HCT116 (cell line): ENCODE results near the gene ZNF567. TPM values are rescaled to one million over a fixed set of nuclear protein-coding genes. Genes with fewer than 3 reads are reported as not detected.

Experiments used
- ATAC-seq: fragments of 200-7000 bp; cut with Tn5 transposase; 2 replicates; pipeline ENCODE4 v1.9.1; 2020; ENCODE audit warnings: mild to moderate bottlenecking, moderate library complexity
- BruUV-seq: library from RNA; stranded (reverse); fragments of 400-500 nt; replicated peaks from 2 replicates; lab custom pipeline; 2021; lab: Mats Ljungman, UMichigan
- CTCF ChIA-PET: fragments of 300-600 bp; sonication (Branson Sonifier 250); formaldehyde crosslinking; loops from one replicate; lab custom pipeline; 2021; ENCODE audit warnings: antibody characterized with exemption; lab: Charles Lee
- POLR2A ChIA-PET: fragments of 300-600, 350-600 bp; sonication (Branson Sonifier 250); formaldehyde crosslinking; loops from one replicate; lab custom pipeline; 2021; ENCODE audit warnings: antibody characterized with exemption; lab: Charles Lee
- RAD21 ChIA-PET, 2 experiments: fragments of 300-600 bp; sonication (Branson Sonifier 250); formaldehyde crosslinking; loops; one replicate each; lab custom pipeline; 2023; ENCODE audit warnings: low total read pairs in 2 of 2; ENCODE audit not compliant: uncharacterized antibody in 2 of 2, unreplicated experiment in 2 of 2, low non-redundant PET in 1 of 2; lab: Charles Lee
- DNase-seq: peaks from one replicate; pipeline ENCODE4 v3.0.0-alpha.2; 2010; ENCODE audit warnings: low read depth, low spot score
- H2AFZ ChIP-seq: fragments of 200-600 bp; shearing (Covaris generic), sonication (generic); 2 replicates; pipeline ENCODE4 v1.6.1; 2017; ENCODE audit warnings: low read depth, mixed run types, mixed read lengths, antibody characterized with exemption, low read length; ENCODE audit not compliant: poor library complexity, severe bottlenecking
- H3K27ac ChIP-seq: 2 replicates; pipeline ENCODE4 v1.5.1; 2012; ENCODE audit warnings: low read depth, low read length
- H3K27me3 ChIP-seq: fragments of 200-600 bp; sonication (generic); 2 replicates; pipeline ENCODE4 v1.6.1; 2016; ENCODE audit warnings: mixed run types, low read length, mixed read lengths; ENCODE audit not compliant: insufficient read depth
- H3K36me3 ChIP-seq, 2 experiments: fragments of 200-500 bp in 1 of 2; fragments of 200-600 bp in 1 of 2; sonication (Bioruptor generic) in 1 of 2; sonication (generic) in 1 of 2; 2 replicates each; pipeline versions ENCODE4 v1.5.1 to v1.6.1; 2014 to 2016; ENCODE audit warnings: low read length in 2 of 2, inconsistent platforms in 1 of 2, mixed read lengths in 1 of 2, mixed run types in 1 of 2; ENCODE audit not compliant: insufficient read depth in 2 of 2, control insufficient read depth in 1 of 2
- H3K4me1 ChIP-seq, 2 experiments: fragments of 200-600 bp in 1 of 2; sonication (generic) in 1 of 2; 2 replicates each; pipeline versions ENCODE4 v1.5.1 to v1.6.1; 2012 to 2017; ENCODE audit warnings: low read length in 2 of 2, inconsistent platforms in 1 of 2, mild to moderate bottlenecking in 1 of 2, mixed read lengths in 1 of 2, mixed run types in 1 of 2, moderate library complexity in 1 of 2; ENCODE audit not compliant: insufficient read depth in 2 of 2, control insufficient read depth in 1 of 2
- H3K4me2 ChIP-seq: fragments of 200-600 bp; sonication (generic); 2 replicates; pipeline ENCODE4 v1.6.1; 2017; ENCODE audit warnings: mixed run types, low read length, mixed read lengths
- H3K4me3 ChIP-seq, 2 experiments: fragments of 200-600 bp in 1 of 2; sonication (generic) in 1 of 2; replicated peaks in 1 of 2; 2 replicates each; pipeline ENCODE4 v1.5.1; 2011 to 2016; ENCODE audit warnings: low read length in 2 of 2, control low read depth in 1 of 2, low read depth in 1 of 2, mild to moderate bottlenecking in 1 of 2, mixed read lengths in 1 of 2, mixed run types in 1 of 2
- H3K79me2 ChIP-seq: fragments of 200-600 bp; sonication (generic); 2 replicates; pipeline ENCODE4 v1.6.1; 2017; ENCODE audit warnings: mild to moderate bottlenecking, mixed run types, low read length, moderate library complexity, mixed read lengths; ENCODE audit not compliant: insufficient read depth
- H3K9ac ChIP-seq: fragments of 200-600 bp; sonication (generic); 2 replicates; pipeline ENCODE4 v1.6.1; 2016; ENCODE audit warnings: low read length, mixed read lengths
- H3K9me2 ChIP-seq: fragments of 200-600 bp; sonication (generic), shearing (Covaris generic); 2 replicates; pipeline ENCODE4 v1.6.1; 2017; ENCODE audit warnings: mixed run types, mild to moderate bottlenecking, moderate library complexity; ENCODE audit not compliant: insufficient read depth
- H3K9me3 ChIP-seq, 2 experiments: fragments of 200-500 bp in 1 of 2; fragments of 200-600 bp in 1 of 2; sonication (Bioruptor generic) in 1 of 2; sonication (generic) in 1 of 2; 2 replicates each; pipeline ENCODE4 v1.6.1; 2014 to 2017; ENCODE audit warnings: low read length in 2 of 2, mixed read lengths in 2 of 2, inconsistent platforms in 1 of 2, low read depth in 1 of 2, mild to moderate bottlenecking in 1 of 2, mixed run types in 1 of 2, moderate library complexity in 1 of 2; ENCODE audit not compliant: control insufficient read depth in 1 of 2, insufficient read depth in 1 of 2
- H4K20me1 ChIP-seq: fragments of 200-600 bp; sonication (generic), shearing (Covaris generic); 2 replicates; pipeline ENCODE4 v1.6.1; 2017; ENCODE audit warnings: mixed run types, mild to moderate bottlenecking, moderate library complexity; ENCODE audit not compliant: insufficient read depth
- ATF3 ChIP-seq: IDR thresholded peaks from 2 replicates; pipeline ENCODE4 v1.6.1; 2012
- EGR1 ChIP-seq: IDR thresholded peaks from 2 replicates; pipeline ENCODE4 v1.6.1; 2012; ENCODE audit warnings: low read depth
- ELF1 ChIP-seq: IDR thresholded peaks from 2 replicates; pipeline ENCODE4 v1.6.1; 2012; ENCODE audit warnings: low read depth, borderline replicate concordance
- EZH2 ChIP-seq: fragments of 200-600 bp; sonication (generic); IDR thresholded peaks from 2 replicates; pipeline ENCODE4 v1.6.1; 2017; ENCODE audit warnings: antibody characterized with exemption, mixed run types
- FOSL1 ChIP-seq: IDR thresholded peaks from 2 replicates; pipeline ENCODE4 v1.6.1; 2012; ENCODE audit warnings: low read depth
- POLR2A ChIP-seq: IDR thresholded peaks from 2 replicates; pipeline ENCODE4 v1.7.0; 2011; ENCODE audit warnings: borderline replicate concordance; ENCODE audit not compliant: insufficient read depth, insufficient read length; ENCODE audit errors: extremely low read depth
- RAD21 ChIP-seq: IDR thresholded peaks from 2 replicates; pipeline ENCODE4 v1.6.1; 2012; ENCODE audit warnings: low read depth, mild to moderate bottlenecking
- SIN3A ChIP-seq: IDR thresholded peaks from 2 replicates; pipeline ENCODE4 v1.6.1; 2012; ENCODE audit warnings: low read depth
- SRF ChIP-seq: IDR thresholded peaks from 2 replicates; pipeline ENCODE4 v1.6.1; 2012; ENCODE audit warnings: low read depth
- YY1 ChIP-seq: IDR thresholded peaks from 2 replicates; pipeline ENCODE4 v1.6.1; 2011; ENCODE audit warnings: low read length, low read depth, moderate library complexity, mild to moderate bottlenecking; ENCODE audit not compliant: insufficient replicate concordance; ENCODE audit errors: extremely low read depth
- ZFX ChIP-seq: fragments of 450-650 bp; IDR thresholded peaks from 2 replicates; pipeline ENCODE4 v1.6.1; 2017
- ZNF274 ChIP-seq: fragments of 200-500 bp; sonication (Bioruptor generic); IDR thresholded peaks from 2 replicates; pipeline ENCODE4 v1.6.1; 2014; ENCODE audit warnings: mild to moderate bottlenecking, low read depth, low read length, inconsistent platforms
- intact Hi-C: fragments of 100-400 bp; cut with micrococcal nuclease; formaldehyde crosslinking; loops from 2 replicates; pipeline ENCODE4 v1.10.0; 2022
- total RNA-seq: library from RNA; stranded (reverse); gene quantifications from one replicate; pipeline ENCODE4 v1.2.1, GENCODE V29; 2021; ENCODE audit not compliant: unreplicated experiment
- TF ChIP-seq, protein P1 (sequence below): IDR thresholded peaks from 2 replicates; pipeline ENCODE4 v1.6.1; 2011; ENCODE audit warnings: mild to moderate bottlenecking, low read length, moderate library complexity; ENCODE audit not compliant: insufficient replicate concordance; ENCODE audit errors: extremely low read depth
- TF ChIP-seq, protein P2 (sequence below): IDR thresholded peaks from 2 replicates; pipeline ENCODE4 v1.6.1; 2012

The ZNF567 gene
- total RNA-seq, 1 experiment from 2014 or later = 5.6 TPM

DNA sequence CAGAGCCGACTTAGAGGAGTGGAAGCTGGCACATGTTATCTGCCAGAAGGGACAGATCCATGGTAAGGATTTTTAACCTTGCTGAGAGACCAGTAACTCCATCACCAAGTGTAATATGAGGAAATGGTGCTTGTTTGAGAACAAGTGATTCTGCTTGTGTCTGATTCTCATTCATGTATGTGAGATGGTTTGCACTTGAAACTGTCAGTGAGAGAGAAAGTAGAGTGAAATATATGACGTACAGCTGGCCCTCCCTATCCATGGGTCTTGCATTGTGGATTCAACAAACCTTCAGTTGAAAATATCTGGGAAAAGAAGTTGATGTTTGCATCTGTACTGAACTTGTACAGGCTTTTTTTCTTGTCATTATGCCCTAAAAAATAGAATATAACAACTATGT is 18.8 kb upstream of the ZNF567 start:
- H3K9me3 ChIP-seq = peaks cover 18 to 24% of the 10 kb centered on the region in 2 experiments; a peak in 2 of 4 replicates
- no peaks in the 10 kb centered on the region for H3K9me2 ChIP-seq
- intact Hi-C loops = no loop called here
- ChIA-PET POLR2A (no interaction called here), CTCF (no interaction called here), RAD21 (no interaction called here)
- H3K36me3 ChIP-seq = no peaks in the 10 kb centered on the region
- no peaks in the 10 kb centered on the region for H3K4me1 ChIP-seq
- DNase-seq = no peak
- no peak overlapping the region for H2AFZ ChIP-seq
- H3K27ac ChIP-seq = no peak overlapping the region
- no TSS peak for BruUV-seq
- H3K4me2 ChIP-seq = no peak overlapping the region
- no peaks in the 10 kb centered on the region for H3K79me2 ChIP-seq
- H3K9ac ChIP-seq = no peak overlapping the region
- no peaks in the 10 kb centered on the region for H4K20me1 ChIP-seq
- TF ChIP-seq EGR1 = no peak
- TF ChIP-seq, protein P1, sequence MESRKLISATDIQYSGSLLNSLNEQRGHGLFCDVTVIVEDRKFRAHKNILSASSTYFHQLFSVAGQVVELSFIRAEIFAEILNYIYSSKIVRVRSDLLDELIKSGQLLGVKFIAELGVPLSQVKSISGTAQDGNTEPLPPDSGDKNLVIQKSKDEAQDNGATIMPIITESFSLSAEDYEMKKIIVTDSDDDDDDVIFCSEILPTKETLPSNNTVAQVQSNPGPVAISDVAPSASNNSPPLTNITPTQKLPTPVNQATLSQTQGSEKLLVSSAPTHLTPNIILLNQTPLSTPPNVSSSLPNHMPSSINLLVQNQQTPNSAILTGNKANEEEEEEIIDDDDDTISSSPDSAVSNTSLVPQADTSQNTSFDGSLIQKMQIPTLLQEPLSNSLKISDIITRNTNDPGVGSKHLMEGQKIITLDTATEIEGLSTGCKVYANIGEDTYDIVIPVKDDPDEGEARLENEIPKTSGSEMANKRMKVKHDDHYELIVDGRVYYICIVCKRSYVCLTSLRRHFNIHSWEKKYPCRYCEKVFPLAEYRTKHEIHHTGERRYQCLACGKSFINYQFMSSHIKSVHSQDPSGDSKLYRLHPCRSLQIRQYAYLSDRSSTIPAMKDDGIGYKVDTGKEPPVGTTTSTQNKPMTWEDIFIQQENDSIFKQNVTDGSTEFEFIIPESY = no peak
- no peak for TF ChIP-seq ATF3
- no peak for TF ChIP-seq ZNF274
- TF ChIP-seq EZH2 = no peak
- TF ChIP-seq FOSL1 = no peak
- no peak for TF ChIP-seq ZFX
- TF ChIP-seq ELF1 = no peak
- TF ChIP-seq POLR2A = no peak
- no peak for TF ChIP-seq SIN3A
- TF ChIP-seq, protein P2, sequence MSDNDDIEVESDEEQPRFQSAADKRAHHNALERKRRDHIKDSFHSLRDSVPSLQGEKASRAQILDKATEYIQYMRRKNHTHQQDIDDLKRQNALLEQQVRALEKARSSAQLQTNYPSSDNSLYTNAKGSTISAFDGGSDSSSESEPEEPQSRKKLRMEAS = no peak
- no peak for TF ChIP-seq RAD21
- TF ChIP-seq YY1 = no peak
- no peak for TF ChIP-seq SRF
- no peak for ATAC-seq
- H3K27me3 ChIP-seq = no peaks in the 10 kb centered on the region
- H3K4me3 ChIP-seq = no peak overlapping the region
